ENCODE measurements around the gene FBXL16. TPM values are rescaled to one million over a fixed set of nuclear protein-coding genes. Genes with fewer than 3 reads are reported as not detected.

Gene FBXL16
- total RNA-seq, 1 experiment from 2014 or later: 40.5 TPM

DNA sequence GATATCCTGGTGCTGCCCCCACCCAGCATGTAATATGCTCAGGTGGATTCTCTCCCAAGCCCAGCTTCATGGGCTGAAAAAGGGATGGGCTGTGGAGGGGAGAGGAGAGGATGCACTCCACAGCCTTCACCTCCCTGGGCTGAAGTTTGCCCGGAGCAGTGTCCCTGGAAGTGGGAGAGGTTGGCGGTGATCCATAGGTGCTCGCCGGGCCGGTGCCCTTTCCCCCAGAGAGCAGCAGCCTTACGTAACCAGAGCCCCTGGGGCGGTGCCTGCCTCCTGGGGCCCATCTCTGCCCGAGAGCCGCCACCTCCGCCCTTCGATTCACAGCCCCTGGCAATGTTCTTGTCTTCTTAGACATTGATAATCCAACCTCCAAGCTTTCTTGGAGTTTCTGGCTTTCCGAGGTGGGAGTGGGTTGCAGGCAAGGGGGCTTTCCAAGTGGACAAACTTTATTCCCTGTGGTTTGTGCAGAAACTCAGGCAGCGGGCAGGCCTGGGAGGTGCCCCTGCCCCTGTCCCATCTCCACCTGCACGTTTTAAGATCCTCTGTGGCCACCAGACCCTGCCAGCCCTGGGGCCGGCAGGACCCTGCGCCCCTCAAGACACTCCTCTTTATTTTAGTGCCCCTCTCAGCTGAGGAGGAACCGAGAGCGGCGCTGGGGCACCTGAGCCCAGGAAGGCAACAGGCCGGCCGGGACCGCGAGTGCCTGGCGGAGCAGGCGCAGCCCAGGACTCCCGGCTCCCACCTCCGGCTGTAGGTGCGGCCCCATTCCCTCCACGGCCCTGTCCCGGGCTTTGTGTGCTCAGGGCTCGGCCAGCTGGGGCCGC, 59.5 kb downstream of the FBXL16 start:
- no peaks in the 10 kb centered on the region for H3K27me3 Mint-ChIP-seq (ENCODE audit: insufficient read depth, unreplicated experiment)
- no peaks in the 10 kb centered on the region for H3K9me3 Mint-ChIP-seq (ENCODE audit: unreplicated experiment)
- peaks cover 17% of the 10 kb centered on the region for H3K4me1 Mint-ChIP-seq (ENCODE audit: insufficient read depth, unreplicated experiment)
- peaks cover 35% of the 10 kb centered on the region for H3K36me3 Mint-ChIP-seq (ENCODE audit: insufficient read depth, unreplicated experiment)
- intact Hi-C loops (cut with micrococcal nuclease): no loop called here
- DNase-seq (ENCODE audit: unreplicated experiment): peak; percentile 69
- ChIA-PET POLR2A (interaction anchor here (0.6 to 1.2 kb wide), 2 partner anchors 9 to 20 kb away, joined by 3 read pairs; no protein-coding TSS in a partner anchor), CTCF (no interaction called here)
- peak overlapping the region; percentile 68 for H3K27ac Mint-ChIP-seq (ENCODE audit: low read depth, unreplicated experiment)
- BruUV-seq (replicated peaks): no TSS peak
- H3K4me3 Mint-ChIP-seq (ENCODE audit: unreplicated experiment): peak overlapping the region; percentile 31
- TF ChIP-seq, protein P1, sequence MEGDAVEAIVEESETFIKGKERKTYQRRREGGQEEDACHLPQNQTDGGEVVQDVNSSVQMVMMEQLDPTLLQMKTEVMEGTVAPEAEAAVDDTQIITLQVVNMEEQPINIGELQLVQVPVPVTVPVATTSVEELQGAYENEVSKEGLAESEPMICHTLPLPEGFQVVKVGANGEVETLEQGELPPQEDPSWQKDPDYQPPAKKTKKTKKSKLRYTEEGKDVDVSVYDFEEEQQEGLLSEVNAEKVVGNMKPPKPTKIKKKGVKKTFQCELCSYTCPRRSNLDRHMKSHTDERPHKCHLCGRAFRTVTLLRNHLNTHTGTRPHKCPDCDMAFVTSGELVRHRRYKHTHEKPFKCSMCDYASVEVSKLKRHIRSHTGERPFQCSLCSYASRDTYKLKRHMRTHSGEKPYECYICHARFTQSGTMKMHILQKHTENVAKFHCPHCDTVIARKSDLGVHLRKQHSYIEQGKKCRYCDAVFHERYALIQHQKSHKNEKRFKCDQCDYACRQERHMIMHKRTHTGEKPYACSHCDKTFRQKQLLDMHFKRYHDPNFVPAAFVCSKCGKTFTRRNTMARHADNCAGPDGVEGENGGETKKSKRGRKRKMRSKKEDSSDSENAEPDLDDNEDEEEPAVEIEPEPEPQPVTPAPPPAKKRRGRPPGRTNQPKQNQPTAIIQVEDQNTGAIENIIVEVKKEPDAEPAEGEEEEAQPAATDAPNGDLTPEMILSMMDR (IDR thresholded peaks at IDR 0.05; ENCODE audit: unreplicated experiment): no peak

DNA sequence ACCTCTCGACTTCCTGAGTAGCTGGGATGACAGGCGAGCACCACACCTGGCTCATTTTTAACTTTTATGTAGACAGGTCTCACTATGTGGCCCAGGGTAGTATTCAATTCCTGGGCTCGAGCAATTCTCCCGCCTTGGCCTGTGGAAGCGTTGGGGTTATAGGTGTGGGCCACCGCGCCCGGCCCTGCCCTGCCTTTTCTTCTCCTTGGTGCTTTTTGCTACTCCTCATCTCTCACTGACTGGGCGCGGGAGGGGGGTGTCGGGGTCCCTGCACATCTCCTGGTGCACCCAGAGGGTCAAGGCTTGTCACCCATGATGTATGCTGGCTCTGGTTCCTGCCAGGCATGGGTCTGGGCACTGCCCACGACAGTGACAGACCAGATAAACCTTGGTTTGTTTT, 61.0 kb downstream of the FBXL16 start:
- BruUV-seq (replicated peaks): no TSS peak
- ChIA-PET CTCF (interaction anchor here (0.7 to 1.0 kb wide), 2 partner anchors 15 to 116 kb away, joined by 3 to 5 read pairs; no protein-coding TSS in a partner anchor), POLR2A (interaction anchor here (0.6 kb wide), 1 partner anchor 31 kb away, joined by 3 read pairs; the partner anchor contains the start of gene RHBDL1)
- Mint-ChIP-seq H3K9me3 (ENCODE audit: unreplicated experiment) (no peaks in the 10 kb centered on the region), H3K27ac (ENCODE audit: low read depth, unreplicated experiment) (no peak overlapping the region), H3K4me1 (ENCODE audit: insufficient read depth, unreplicated experiment) (peaks cover 11% of the 10 kb centered on the region), H3K27me3 (ENCODE audit: insufficient read depth, unreplicated experiment) (no peaks in the 10 kb centered on the region), H3K36me3 (ENCODE audit: insufficient read depth, unreplicated experiment) (peaks cover 35% of the 10 kb centered on the region), H3K4me3 (ENCODE audit: unreplicated experiment) (peak overlapping the region; percentile 31)
- DNase-seq (ENCODE audit: unreplicated experiment): no peak
- TF ChIP-seq, protein P1 (IDR thresholded peaks at IDR 0.05; ENCODE audit: unreplicated experiment): no peak
- intact Hi-C loops (cut with micrococcal nuclease): no loop called here

DNA sequence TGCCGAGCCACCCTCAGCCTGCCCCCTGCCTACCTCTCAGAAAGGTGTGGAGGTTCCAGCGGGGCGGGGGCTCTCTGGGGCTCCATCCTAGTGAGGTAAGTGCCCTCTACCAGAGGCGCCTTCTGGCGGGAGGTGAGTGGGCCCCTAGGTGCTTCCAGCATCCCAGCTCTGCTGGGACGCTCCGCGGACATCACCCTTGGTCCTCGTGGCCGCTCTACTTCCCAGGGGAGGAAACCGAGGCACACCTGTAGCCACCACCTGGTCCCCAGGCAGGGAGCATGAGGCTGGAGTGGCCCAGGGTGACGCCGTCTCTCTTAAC, 62.6 kb downstream of the FBXL16 start:
- ChIA-PET CTCF (interaction anchor here (0.8 to 1.0 kb wide), 4 partner anchors 9 to 703 kb away, joined by 3 read pairs; partner anchors contain the start of gene RHOT2), POLR2A (interaction anchor here (0.9 to 2.2 kb wide), 12 partner anchors 16 to 116 kb away, joined by 3 to 26 read pairs (median 6); partner anchors contain the start of genes CAPN15, RHBDL1, RHOT2 and STUB1)
- Mint-ChIP-seq H3K36me3 (ENCODE audit: insufficient read depth, unreplicated experiment) (peaks cover 30% of the 10 kb centered on the region), H3K27ac (ENCODE audit: low read depth, unreplicated experiment) (peak overlapping the region; percentile 59), H3K4me3 (ENCODE audit: unreplicated experiment) (peak overlapping the region; percentile 77), H3K9me3 (ENCODE audit: unreplicated experiment) (no peaks in the 10 kb centered on the region), H3K4me1 (ENCODE audit: insufficient read depth, unreplicated experiment) (peaks cover 11% of the 10 kb centered on the region), H3K27me3 (ENCODE audit: insufficient read depth, unreplicated experiment) (no peaks in the 10 kb centered on the region)
- DNase-seq (ENCODE audit: unreplicated experiment): no peak
- TF ChIP-seq, protein P1 (IDR thresholded peaks at IDR 0.05; ENCODE audit: unreplicated experiment): no peak
- intact Hi-C loops (cut with micrococcal nuclease): no loop called here
- BruUV-seq (replicated peaks): no TSS peak

Other genes with a start within 250 kb of the FBXL16 start
- 68.2 and 81.1 TPM in 2 replicates for gene CAPN15, start 178.1 kb downstream of the FBXL16 start, total RNA-seq (2022)
- gene PRR35, start 145.4 kb downstream of the FBXL16 start, total RNA-seq (2022): not detected in 2 replicates
- gene NHLRC4, start 138.8 kb downstream of the FBXL16 start, total RNA-seq (2022): not detected in 2 replicates
- 45.6 and 47.4 TPM in 2 replicates for gene PIGQ, start 135.8 kb downstream of the FBXL16 start, total RNA-seq (2022)
- gene RAB40C, start 115.7 kb downstream of the FBXL16 start, total RNA-seq (2022): 17.1 and 17.7 TPM in 2 replicates
- 0.14 and 0.17 TPM in 2 replicates for gene WFIKKN1, start 74.8 kb downstream of the FBXL16 start, total RNA-seq (2022)
- gene METTL26, start 69.5 kb downstream of the FBXL16 start, total RNA-seq (2022): 104 and 106 TPM in 2 replicates
- 43.6 and 44.6 TPM in 2 replicates for gene MCRIP2, start 64.0 kb downstream of the FBXL16 start, total RNA-seq (2022)
- gene WDR90, start 56.4 kb downstream of the FBXL16 start, total RNA-seq (2022): 40.4 and 47.9 TPM in 2 replicates
- gene RHOT2, start 37.7 kb downstream of the FBXL16 start, total RNA-seq (2022): 110 and 118 TPM in 2 replicates
- 3.0 and 4.5 TPM in 2 replicates for gene RHBDL1, start 30.1 kb downstream of the FBXL16 start, total RNA-seq (2022)
- gene STUB1, start 25.4 kb downstream of the FBXL16 start, total RNA-seq (2022): 99.3 and 124 TPM in 2 replicates
- gene JMJD8, start 21.5 kb downstream of the FBXL16 start, total RNA-seq (2022): 23.6 and 33.4 TPM in 2 replicates
- gene WDR24, start 15.4 kb downstream of the FBXL16 start, total RNA-seq (2022): 12.2 and 13.9 TPM in 2 replicates
- gene METRN, start 9.3 kb upstream of the FBXL16 start, total RNA-seq (2022): 56.3 and 69.5 TPM in 2 replicates
- 54.7 and 55.8 TPM in 2 replicates for gene ANTKMT, start 15.3 kb upstream of the FBXL16 start, total RNA-seq (2022)
- 4.6 and 6.0 TPM in 2 replicates for gene CCDC78, start 20.6 kb upstream of the FBXL16 start, total RNA-seq (2022)
- 20.1 and 24.5 TPM in 2 replicates for gene HAGHL, start 21.3 kb upstream of the FBXL16 start, total RNA-seq (2022)
- gene CIAO3, start 35.2 kb upstream of the FBXL16 start, total RNA-seq (2022): 28.5 and 31.1 TPM in 2 replicates
- 18.1 and 25.2 TPM in 2 replicates for gene MSLN, start 54.9 kb upstream of the FBXL16 start, total RNA-seq (2022)
- gene RPUSD1, start 82.6 kb upstream of the FBXL16 start, total RNA-seq (2022): 19.8 and 24.9 TPM in 2 replicates
- gene CHTF18, start 82.8 kb upstream of the FBXL16 start, total RNA-seq (2022): 22.7 and 30.9 TPM in 2 replicates
- not detected in 2 replicates for gene GNG13, start 94.9 kb upstream of the FBXL16 start, total RNA-seq (2022)